AG10803 (cell line): ENCODE data around the gene F12.

ENCODE experiments used
- DNase-seq: peaks from one replicate; pipeline ENCODE4 v3.0.0; 2010; ENCODE audit warnings: low read depth
- H3K4me3 ChIP-seq: 2 replicates; pipeline ENCODE4 v1.5.1; 2011; ENCODE audit warnings: mild to moderate bottlenecking, low read length, control low read depth
- TF ChIP-seq, protein P1 (sequence below): conservative IDR thresholded peaks from 2 replicates; pipeline ENCODE4 v1.5.1; 2011; ENCODE audit warnings: mild to moderate bottlenecking, low read length, control low read depth, inconsistent platforms

The F12 gene

DNA sequence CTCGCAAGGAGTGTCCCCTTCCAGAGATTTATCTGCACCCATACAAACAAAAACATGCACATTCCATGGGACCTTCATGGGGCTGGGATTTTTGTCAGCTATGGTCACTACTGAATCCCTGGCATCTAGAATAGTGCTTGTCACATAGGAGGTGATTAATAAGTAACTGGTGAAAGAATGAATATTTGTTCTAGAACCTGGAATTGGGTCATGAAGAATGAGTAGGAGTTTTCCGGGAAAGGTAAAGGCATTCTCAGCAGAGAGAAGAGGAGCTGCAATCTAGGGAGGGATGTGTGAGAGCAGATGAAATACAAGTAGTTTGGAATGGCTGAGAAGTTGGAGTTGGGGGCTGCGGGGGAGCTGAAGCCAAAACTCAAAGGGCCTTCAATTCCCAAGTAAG lies 55.1 kb downstream of the F12 start:
- no peak overlapping the region for H3K4me3 ChIP-seq
- TF ChIP-seq, protein P1, sequence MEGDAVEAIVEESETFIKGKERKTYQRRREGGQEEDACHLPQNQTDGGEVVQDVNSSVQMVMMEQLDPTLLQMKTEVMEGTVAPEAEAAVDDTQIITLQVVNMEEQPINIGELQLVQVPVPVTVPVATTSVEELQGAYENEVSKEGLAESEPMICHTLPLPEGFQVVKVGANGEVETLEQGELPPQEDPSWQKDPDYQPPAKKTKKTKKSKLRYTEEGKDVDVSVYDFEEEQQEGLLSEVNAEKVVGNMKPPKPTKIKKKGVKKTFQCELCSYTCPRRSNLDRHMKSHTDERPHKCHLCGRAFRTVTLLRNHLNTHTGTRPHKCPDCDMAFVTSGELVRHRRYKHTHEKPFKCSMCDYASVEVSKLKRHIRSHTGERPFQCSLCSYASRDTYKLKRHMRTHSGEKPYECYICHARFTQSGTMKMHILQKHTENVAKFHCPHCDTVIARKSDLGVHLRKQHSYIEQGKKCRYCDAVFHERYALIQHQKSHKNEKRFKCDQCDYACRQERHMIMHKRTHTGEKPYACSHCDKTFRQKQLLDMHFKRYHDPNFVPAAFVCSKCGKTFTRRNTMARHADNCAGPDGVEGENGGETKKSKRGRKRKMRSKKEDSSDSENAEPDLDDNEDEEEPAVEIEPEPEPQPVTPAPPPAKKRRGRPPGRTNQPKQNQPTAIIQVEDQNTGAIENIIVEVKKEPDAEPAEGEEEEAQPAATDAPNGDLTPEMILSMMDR = no peak
- DNase-seq = no peak

GRCh38 chr5:177353093-177353492 lies 56.3 kb downstream of the F12 start:
- DNase-seq = no peak
- TF ChIP-seq, protein P1 = no peak
- no peak overlapping the region for H3K4me3 ChIP-seq
